Measurements from ENCODE around the gene COX6B1. TPM values are rescaled to one million over a fixed set of nuclear protein-coding genes. Genes with fewer than 3 reads are reported as not detected.

The COX6B1 gene
- total RNA-seq, 1 donor from 2014 or later = 334 TPM

GRCh38 chr19:35696835-35697234 is 48.7 kb downstream of the COX6B1 start:
- H3K9me3 Mint-ChIP-seq = no peaks in the 10 kb centered on the region
- no peak overlapping the region for H3K27ac Mint-ChIP-seq
- DNase-seq (no peak), ATAC-seq (ENCODE audit: low read depth) (no peak)
- TF ChIP-seq CTCF (IDR thresholded peaks at IDR 0.05) = no peak
- POLR2A ChIA-PET = interaction anchor here (10.7 kb wide), 1 partner anchor 17 kb away, joined by 238 read pairs; no protein-coding TSS in a partner anchor
- H3K4me3 Mint-ChIP-seq = no peak overlapping the region
- H3K27me3 Mint-ChIP-seq = no peaks in the 10 kb centered on the region
- H3K4me1 Mint-ChIP-seq = peaks cover 3% of the 10 kb centered on the region
- intact Hi-C loops (cut with micrococcal nuclease) = no loop called here
- no peaks in the 10 kb centered on the region for H3K36me3 Mint-ChIP-seq (ENCODE audit: low read depth)
- CTCF ChIA-PET = interaction anchor here (1.0 to 5.0 kb wide), 2 partner anchors 17 to 184 kb away, joined by 3 to 57 read pairs; no protein-coding TSS in a partner anchor

- ChIA-PET POLR2A (interaction anchor here (0.7 to 10.7 kb wide), 14 partner anchors 10 to 229 kb away, joined by 3 to 238 read pairs (median 6); partner anchors contain the start of genes COX6B1, HSPB6, IGFLR1 and LIN37), CTCF (interaction anchor here (0.6 to 2.2 kb wide), 3 partner anchors 8 to 14 kb away, joined by 3 to 6 read pairs (median 4); no protein-coding TSS in a partner anchor)
- no peak for TF ChIP-seq CTCF (IDR thresholded peaks at IDR 0.05)
- peak overlapping the region; percentile 98 for H3K4me3 Mint-ChIP-seq
- peak; percentile 82 for DNase-seq
- ATAC-seq (ENCODE audit: low read depth) = peak; percentile 99
- intact Hi-C loops (cut with micrococcal nuclease) = loop anchor here (1.0 to 2.0 kb wide), 5 partner anchors 9 to 352 kb away; partner anchors contain the start of genes RBM42, THAP8 and WDR62
- peaks cover 7% of the 10 kb centered on the region for H3K4me1 Mint-ChIP-seq
- H3K9me3 Mint-ChIP-seq = no peaks in the 10 kb centered on the region
- H3K27ac Mint-ChIP-seq = peak overlapping the region; percentile 96
- peaks cover 2% of the 10 kb centered on the region for H3K36me3 Mint-ChIP-seq (ENCODE audit: low read depth)
- no peaks in the 10 kb centered on the region for H3K27me3 Mint-ChIP-seq
Observed at GRCh38 chr19:35702223-35703012, 54.3 kb downstream of the COX6B1 start.

- H3K36me3 Mint-ChIP-seq (ENCODE audit: low read depth) = peaks cover 2% of the 10 kb centered on the region
- DNase-seq (no peak), ATAC-seq (ENCODE audit: low read depth) (no peak)
- H3K27me3 Mint-ChIP-seq = no peaks in the 10 kb centered on the region
- TF ChIP-seq CTCF (IDR thresholded peaks at IDR 0.05) = no peak
- ChIA-PET POLR2A (interaction anchor here (0.7 to 10.7 kb wide), 6 partner anchors 10 to 228 kb away, joined by 3 to 238 read pairs (median 7); partner anchors contain the start of genes IGFLR1, PSENEN and U2AF1L4), CTCF (interaction anchor here (2.2 kb wide), 1 partner anchor 9 kb away, joined by 4 read pairs; no protein-coding TSS in a partner anchor)
- no peak overlapping the region for H3K27ac Mint-ChIP-seq
- peaks cover 7% of the 10 kb centered on the region for H3K4me1 Mint-ChIP-seq
- intact Hi-C loops (cut with micrococcal nuclease) = loop anchor here (2.0 kb wide), 2 partner anchors 75 to 351 kb away; partner anchors contain the start of genes RBM42, THAP8 and WDR62
- H3K4me3 Mint-ChIP-seq = no peak overlapping the region
- H3K9me3 Mint-ChIP-seq = no peaks in the 10 kb centered on the region
Observed at GRCh38 chr19:35703343-35703742, 55.2 kb downstream of the COX6B1 start.

GRCh38 chr19:35704218-35704617 is 56.1 kb downstream of the COX6B1 start, which contains the start of gene ZBTB32:
Gene ZBTB32, plus strand, starts transcription at chr19:35704558. Its CDS starts 10,069 bp downstream, at chr19:35714627.
- ATAC-seq (ENCODE audit: low read depth) = no peak
- no peak for TF ChIP-seq CTCF (IDR thresholded peaks at IDR 0.05)
- H3K4me1 Mint-ChIP-seq = peaks cover 7% of the 10 kb centered on the region
- no peaks in the 10 kb centered on the region for H3K27me3 Mint-ChIP-seq
- peaks cover 2% of the 10 kb centered on the region for H3K36me3 Mint-ChIP-seq (ENCODE audit: low read depth)
- H3K4me3 Mint-ChIP-seq = no peak within 1 kb of the TSS
- ChIA-PET CTCF (no interaction called here), POLR2A (interaction anchor here (0.7 to 10.7 kb wide), 2 partner anchors 9 kb away, joined by 15 to 238 read pairs; no protein-coding TSS in a partner anchor)
- DNase-seq = no peak
- H3K27ac Mint-ChIP-seq = no peak within 1 kb of the TSS
- no peaks in the 10 kb centered on the region for H3K9me3 Mint-ChIP-seq
- intact Hi-C loops (cut with micrococcal nuclease) = no loop called here

Other genes with a start within 250 kb of the COX6B1 start
- gene FFAR2, start 200.1 kb upstream of the COX6B1 start, total RNA-seq = not detected in 2 replicates
- not detected in 2 replicates for gene KRTDAP, start 157.9 kb upstream of the COX6B1 start, total RNA-seq
- gene DMKN, start 134.7 kb upstream of the COX6B1 start, total RNA-seq = 1.5 and 1.7 TPM in 2 replicates
- gene SBSN, start 120.0 kb upstream of the COX6B1 start, total RNA-seq = not detected in 2 replicates
- not detected in 2 replicates for gene GAPDHS, start 114.9 kb upstream of the COX6B1 start, total RNA-seq
- gene TMEM147, start 102.7 kb upstream of the COX6B1 start, total RNA-seq = 46.9 and 55.3 TPM in 2 replicates
- not detected in 2 replicates for gene ATP4A, start 84.7 kb upstream of the COX6B1 start, total RNA-seq
- gene PMIS2, start 62.1 kb upstream of the COX6B1 start, total RNA-seq = not detected in 2 replicates
- gene HAUS5, start 35.6 kb upstream of the COX6B1 start, total RNA-seq = 31.5 and 36.1 TPM in 2 replicates
- 73.6 and 76.1 TPM in 2 replicates for gene RBM42, start 19.3 kb upstream of the COX6B1 start, total RNA-seq
- 0.32 TPM in 1 of 2 replicates, not detected in the other for gene ETV2, start 6.6 kb upstream of the COX6B1 start, total RNA-seq
- gene UPK1A, start 18.2 kb downstream of the COX6B1 start, total RNA-seq = not detected in 2 replicates
- gene ZBTB32, start 56.2 kb downstream of the COX6B1 start, total RNA-seq = 16.4 and 21.4 TPM in 2 replicates
- gene KMT2B, start 69.7 kb downstream of the COX6B1 start, total RNA-seq = 65.6 and 65.8 TPM in 2 replicates
- gene IGFLR1, start 94.1 kb downstream of the COX6B1 start, total RNA-seq = 130 and 133 TPM in 2 replicates
- 41.0 and 46.1 TPM in 2 replicates for gene U2AF1L4, start 97.1 kb downstream of the COX6B1 start, total RNA-seq
- gene PSENEN, start 97.3 kb downstream of the COX6B1 start, total RNA-seq = 45.0 and 45.6 TPM in 2 replicates
- gene LIN37, start 100.3 kb downstream of the COX6B1 start, total RNA-seq = 12.2 and 14.3 TPM in 2 replicates
- not detected in 2 replicates for gene HSPB6, start 108.7 kb downstream of the COX6B1 start, total RNA-seq
- 43.7 and 60.5 TPM in 2 replicates for gene PROSER3, start 109.9 kb downstream of the COX6B1 start, total RNA-seq
- gene ARHGAP33, start 127.2 kb downstream of the COX6B1 start, total RNA-seq = 9.3 and 15.0 TPM in 2 replicates
- not detected in 2 replicates for gene PRODH2, start 164.5 kb downstream of the COX6B1 start, total RNA-seq
- 0.18 TPM in 1 of 2 replicates, not detected in the other for gene NPHS1, start 204.2 kb downstream of the COX6B1 start, total RNA-seq
- gene KIRREL2, start 208.6 kb downstream of the COX6B1 start, total RNA-seq = not detected in 2 replicates
- not detected in 2 replicates for gene APLP1, start 220.3 kb downstream of the COX6B1 start, total RNA-seq